Measurements from ENCODE around the gene ZNF460. TPM values are rescaled to one million over a fixed set of nuclear protein-coding genes. Genes with fewer than 3 reads are reported as not detected.

Gene ZNF460
- total RNA-seq, 1 experiment from 2014 or later = 39.5 TPM

DNA sequence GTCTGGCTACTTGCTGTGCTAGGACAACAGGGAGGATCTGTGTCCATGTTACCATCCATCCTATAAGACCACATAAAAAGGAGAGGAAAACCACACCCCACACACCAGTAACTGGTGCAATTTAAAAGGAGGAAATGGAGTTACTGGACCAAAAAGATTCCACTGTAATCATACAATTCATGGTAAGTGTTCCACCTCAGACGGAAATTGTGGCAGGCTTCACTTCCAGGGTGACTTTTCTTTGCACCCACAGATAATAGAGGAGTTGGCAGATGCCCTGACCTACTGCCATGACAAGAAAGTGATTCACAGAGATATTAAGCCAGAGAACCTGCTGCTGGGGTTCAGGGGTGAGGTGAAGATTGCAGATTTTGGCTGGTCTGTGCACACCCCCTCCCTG, 47.1 kb upstream of the ZNF460 start:
- no peaks in the 10 kb centered on the region for H3K36me3 ChIP-seq (ENCODE audit: low read depth, low read length)
- no peaks in the 10 kb centered on the region for H3K27me3 ChIP-seq (ENCODE audit: low read length)
- no peaks in the 10 kb centered on the region for H3F3A ChIP-seq (ENCODE audit: low read length, unreplicated experiment)
- H3K79me2 ChIP-seq (ENCODE audit: low read length) = no peaks in the 10 kb centered on the region
- no peaks in the 10 kb centered on the region for H3K9me2 ChIP-seq (replicated peaks; ENCODE audit: low read length)
- no peak for DNase-seq
- no peak for ATAC-seq
- ChIA-PET POLR2A (ENCODE audit: unreplicated experiment) (no interaction called here), CTCF (no interaction called here)
- no peak overlapping the region for H3K9ac ChIP-seq (ENCODE audit: low read length)
- TF ChIP-seq EZH2 (IDR thresholded peaks at IDR 0.05; ENCODE audit: low read length, unreplicated experiment) (no peak), EZH2phosphoT487 (IDR thresholded peaks at IDR 0.05; ENCODE audit: borderline replicate concordance, low read length) (no peak)
- TF ChIP-seq, protein P1, sequence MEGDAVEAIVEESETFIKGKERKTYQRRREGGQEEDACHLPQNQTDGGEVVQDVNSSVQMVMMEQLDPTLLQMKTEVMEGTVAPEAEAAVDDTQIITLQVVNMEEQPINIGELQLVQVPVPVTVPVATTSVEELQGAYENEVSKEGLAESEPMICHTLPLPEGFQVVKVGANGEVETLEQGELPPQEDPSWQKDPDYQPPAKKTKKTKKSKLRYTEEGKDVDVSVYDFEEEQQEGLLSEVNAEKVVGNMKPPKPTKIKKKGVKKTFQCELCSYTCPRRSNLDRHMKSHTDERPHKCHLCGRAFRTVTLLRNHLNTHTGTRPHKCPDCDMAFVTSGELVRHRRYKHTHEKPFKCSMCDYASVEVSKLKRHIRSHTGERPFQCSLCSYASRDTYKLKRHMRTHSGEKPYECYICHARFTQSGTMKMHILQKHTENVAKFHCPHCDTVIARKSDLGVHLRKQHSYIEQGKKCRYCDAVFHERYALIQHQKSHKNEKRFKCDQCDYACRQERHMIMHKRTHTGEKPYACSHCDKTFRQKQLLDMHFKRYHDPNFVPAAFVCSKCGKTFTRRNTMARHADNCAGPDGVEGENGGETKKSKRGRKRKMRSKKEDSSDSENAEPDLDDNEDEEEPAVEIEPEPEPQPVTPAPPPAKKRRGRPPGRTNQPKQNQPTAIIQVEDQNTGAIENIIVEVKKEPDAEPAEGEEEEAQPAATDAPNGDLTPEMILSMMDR (conservative IDR thresholded peaks at IDR 0.05; ENCODE audit: low read depth, low read length) = no peak
- no peak overlapping the region for H3K27ac ChIP-seq (ENCODE audit: low read length)
- H3K4me3 ChIP-seq (ENCODE audit: low read length) = no peak overlapping the region
- no peak overlapping the region for H3K4me2 ChIP-seq (ENCODE audit: low read length)
- H4K20me1 ChIP-seq (ENCODE audit: low read length) = no peaks in the 10 kb centered on the region
- intact Hi-C loops (cut with micrococcal nuclease) = no loop called here
- H3K9me3 ChIP-seq (ENCODE audit: low read length) = no peaks in the 10 kb centered on the region
- no peaks in the 10 kb centered on the region; the same call in 1 of the 2 replicates for H3K4me1 ChIP-seq (ENCODE audit: insufficient read depth, low read length)
- BruUV-seq (replicated peaks) = no TSS peak
- no peak overlapping the region for H2AFZ ChIP-seq (ENCODE audit: low read length)

DNA sequence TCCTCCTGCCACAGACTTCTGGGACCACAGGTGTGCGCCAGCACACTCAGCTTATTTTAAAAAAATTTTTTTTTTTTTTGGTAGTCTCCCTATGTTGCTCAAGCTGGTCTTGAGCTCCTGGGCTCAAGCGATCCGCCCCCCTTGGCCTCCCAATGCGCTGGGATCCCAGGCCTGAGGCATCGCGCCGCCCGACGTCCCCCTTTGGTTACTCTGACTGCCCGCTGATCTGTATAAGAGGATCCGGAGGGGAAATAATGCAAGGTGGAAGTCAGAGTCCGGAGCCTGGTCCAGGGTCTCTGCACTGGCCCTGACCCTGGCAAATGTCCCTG, 40.3 kb upstream of the ZNF460 start:
- Histone ChIP-seq H3F3A (ENCODE audit: low read length, unreplicated experiment) (no peaks in the 10 kb centered on the region), H3K79me2 (ENCODE audit: low read length) (peaks cover 41% of the 10 kb centered on the region), H3K9me2 (replicated peaks; ENCODE audit: low read length) (no peaks in the 10 kb centered on the region), H3K27ac (ENCODE audit: low read length) (peak overlapping the region; percentile 64), H3K4me3 (ENCODE audit: low read length) (peak overlapping the region; percentile 77), H4K20me1 (ENCODE audit: low read length) (no peaks in the 10 kb centered on the region), H3K36me3 (ENCODE audit: low read depth, low read length) (peaks cover 10% of the 10 kb centered on the region), H3K9ac (ENCODE audit: low read length) (peak overlapping the region; percentile 89), H3K4me2 (ENCODE audit: low read length) (peak overlapping the region; percentile 98), H3K9me3 (ENCODE audit: low read length) (no peaks in the 10 kb centered on the region), H3K4me1 (ENCODE audit: insufficient read depth, low read length) (peaks cover 17% of the 10 kb centered on the region), H2AFZ (ENCODE audit: low read length) (peak overlapping the region; percentile 99), H3K27me3 (ENCODE audit: low read length) (no peaks in the 10 kb centered on the region)
- DNase-seq (no peak), ATAC-seq (no peak)
- CTCF ChIA-PET = no interaction called here
- TSS peak; percentile 99 for BruUV-seq (replicated peaks)
- intact Hi-C loops (cut with micrococcal nuclease) = loop anchor here (1.0 kb wide), 2 partner anchors 40 to 111 kb away; partner anchors contain the start of genes ZNF304 and ZNF460
- POLR2A ChIA-PET (ENCODE audit: unreplicated experiment) = no interaction called here
- TF ChIP-seq EZH2phosphoT487 (IDR thresholded peaks at IDR 0.05; ENCODE audit: borderline replicate concordance, low read length) (no peak), EZH2 (IDR thresholded peaks at IDR 0.05; ENCODE audit: low read length, unreplicated experiment) (no peak)
- TF ChIP-seq, protein P1 (conservative IDR thresholded peaks at IDR 0.05; ENCODE audit: low read depth, low read length) = no peak

DNA sequence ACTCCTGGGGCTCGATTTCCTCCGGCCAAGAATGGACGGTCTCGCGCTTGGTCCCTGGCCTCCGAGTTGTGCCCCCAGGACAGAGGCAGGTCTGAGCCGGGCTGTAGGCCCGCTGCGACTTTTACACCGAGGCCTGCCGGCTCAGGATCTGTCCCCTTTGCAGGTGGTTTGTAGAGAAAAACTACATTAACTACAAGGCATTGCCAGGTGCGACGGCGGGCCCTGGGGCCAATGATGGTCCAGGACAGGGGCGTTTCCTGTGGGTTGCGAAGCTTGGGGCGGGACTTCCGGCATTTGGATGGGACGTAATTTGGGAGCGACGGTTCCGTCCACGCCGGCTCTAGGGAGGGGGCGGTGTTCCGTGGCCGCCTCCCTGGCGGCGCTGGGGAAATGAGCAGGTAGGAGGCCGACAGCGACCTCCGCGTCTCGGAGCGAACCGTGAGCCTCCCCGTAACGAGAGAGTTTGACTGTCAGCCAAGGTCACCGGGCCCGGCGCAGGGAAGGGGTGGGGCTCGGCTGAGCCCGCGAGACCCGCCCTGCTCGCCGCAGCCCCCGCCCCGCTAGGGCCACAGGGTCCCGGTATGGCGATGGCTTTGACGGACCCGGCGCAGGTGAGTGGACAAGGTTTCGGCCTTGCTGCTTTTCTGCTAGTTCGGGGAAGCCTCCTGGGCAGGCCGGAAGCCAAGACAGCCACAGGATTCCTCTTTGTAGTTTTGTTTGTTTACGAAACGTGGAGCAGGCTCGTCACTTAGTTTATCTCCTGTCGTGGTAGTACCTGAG, 39.8 kb upstream of the ZNF460 start, which contains the start of gene ZNF805:
ZNF805 (plus strand) TSS at position 322 of the 780 bp plus-strand sequence; CDS start at position 582, 260 bp downstream.
- Histone ChIP-seq H3F3A (ENCODE audit: low read length, unreplicated experiment) (no peaks in the 10 kb centered on the region), H3K4me3 (ENCODE audit: low read length) (peak within 1 kb of the TSS; percentile 77), H3K9me3 (ENCODE audit: low read length) (no peaks in the 10 kb centered on the region), H3K4me1 (ENCODE audit: insufficient read depth, low read length) (peaks cover 17% of the 10 kb centered on the region), H3K4me2 (ENCODE audit: low read length) (peak within 1 kb of the TSS; percentile 98), H2AFZ (ENCODE audit: low read length) (peak within 1 kb of the TSS; percentile 99), H3K9me2 (replicated peaks; ENCODE audit: low read length) (no peaks in the 10 kb centered on the region), H3K36me3 (ENCODE audit: low read depth, low read length) (peaks cover 10% of the 10 kb centered on the region), H3K27ac (ENCODE audit: low read length) (peak within 1 kb of the TSS; percentile 64), H3K27me3 (ENCODE audit: low read length) (no peaks in the 10 kb centered on the region), H3K9ac (ENCODE audit: low read length) (peak within 1 kb of the TSS; percentile 89), H3K79me2 (ENCODE audit: low read length) (peaks cover 44% of the 10 kb centered on the region), H4K20me1 (ENCODE audit: low read length) (no peaks in the 10 kb centered on the region)
- TF ChIP-seq, protein P1 (conservative IDR thresholded peaks at IDR 0.05; ENCODE audit: low read depth, low read length) = peak; percentile 25; the same call in 1 of the 2 replicates
- no peak for TF ChIP-seq EZH2phosphoT487 (IDR thresholded peaks at IDR 0.05; ENCODE audit: borderline replicate concordance, low read length)
- POLR2A ChIA-PET (ENCODE audit: unreplicated experiment) = interaction anchor here (0.5 to 0.6 kb wide), 2 partner anchors 114 to 149 kb away, joined by 3 read pairs; no protein-coding TSS in a partner anchor
- ATAC-seq = peak; percentile 98
- BruUV-seq (replicated peaks) = TSS peak; percentile 46
- intact Hi-C loops (cut with micrococcal nuclease) = loop anchor here (1.0 kb wide), 2 partner anchors 40 to 111 kb away; partner anchors contain the start of genes ZNF304 and ZNF460
- DNase-seq = peak; percentile 97
- CTCF ChIA-PET = no interaction called here

Measured in PC-3 (cell line).